ENCODE measurements around the gene VPS13D. TPM values are rescaled to one million over a fixed set of nuclear protein-coding genes. Genes with fewer than 3 reads are reported as not detected.

Gene VPS13D
- total RNA-seq, 1 donor from 2014 or later, result 28.3 TPM

GRCh38 chr1:12486401-12487005 is 256.7 kb downstream of the VPS13D start:
- Histone ChIP-seq H3K4me3 (no peak overlapping the region), H3K36me3 (peaks cover 0 to 5% of the 10 kb centered on the region in 2 donors), H3K27me3 (no peaks in the 10 kb centered on the region), H3K27ac (peak overlapping the region; percentile 23 to 41), H3K9me3 (no peaks in the 10 kb centered on the region), H3K4me1 (peaks cover 15% of the 10 kb centered on the region in 2 donors)
- DNase-seq (ENCODE audit: low spot score in 2 of 2), result no peak
- intact Hi-C loops (cut with DNase I), result no loop called here
- no peak for TF ChIP-seq CTCF (IDR thresholded peaks at IDR 0.05)

GRCh38 chr1:12487520-12487919 is 257.7 kb downstream of the VPS13D start:
- no peak for TF ChIP-seq CTCF (IDR thresholded peaks at IDR 0.05)
- Histone ChIP-seq H3K4me1 (peaks cover 15% of the 10 kb centered on the region in 2 donors), H3K27me3 (no peaks in the 10 kb centered on the region), H3K9me3 (no peaks in the 10 kb centered on the region), H3K27ac (no peak overlapping the region), H3K36me3 (peaks cover 0 to 12% of the 10 kb centered on the region in 2 donors), H3K4me3 (no peak overlapping the region)
- DNase-seq (ENCODE audit: low spot score in 2 of 2), result no peak
- intact Hi-C loops (cut with DNase I), result no loop called here

DNA sequence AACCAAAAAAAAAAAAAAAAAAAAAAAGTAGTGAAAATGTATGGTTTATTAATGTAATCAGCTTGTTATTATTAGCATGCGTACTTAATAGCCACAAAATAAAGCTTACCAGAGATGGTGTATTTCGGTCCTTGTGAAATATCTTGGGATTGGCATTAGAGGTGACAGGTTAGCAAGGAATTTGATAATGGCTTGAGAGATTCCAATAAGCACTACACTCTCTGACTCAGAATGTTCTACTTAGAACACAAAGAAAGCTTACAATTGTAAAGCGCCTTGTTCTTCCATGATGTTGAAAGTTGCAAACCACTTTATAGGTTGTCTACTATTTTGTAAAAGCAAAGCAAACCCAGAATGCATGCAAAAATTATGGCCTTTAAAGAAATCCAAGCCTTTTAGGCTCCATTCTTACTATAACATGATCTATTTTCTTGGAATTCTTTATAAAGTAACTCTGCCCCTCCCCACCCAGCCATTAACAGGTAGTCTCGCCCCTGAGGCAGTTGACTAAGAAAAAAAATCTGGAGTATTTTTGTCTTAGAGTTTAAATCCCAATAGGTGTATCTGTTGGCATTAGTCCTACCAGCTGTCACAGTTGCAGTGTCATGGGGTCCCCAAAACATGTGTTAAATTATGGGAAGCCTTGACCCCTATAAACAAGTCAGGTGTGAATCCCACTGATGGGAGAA is 259.0 kb downstream of the VPS13D start:
- TF ChIP-seq CTCF (IDR thresholded peaks at IDR 0.05), result no peak
- intact Hi-C loops (cut with DNase I), result no loop called here
- peaks cover 15% of the 10 kb centered on the region in 2 donors for H3K4me1 ChIP-seq

GRCh38 chr1:12490532-12491142 is 260.8 kb downstream of the VPS13D start:
- DNase-seq (ENCODE audit: low spot score in 2 of 2), result peak in 1 of 2 donors; percentile 38
- H3K4me1 ChIP-seq, result peaks cover 9 to 11% of the 10 kb centered on the region in 2 donors
- no peaks in the 10 kb centered on the region for H3K9me3 ChIP-seq
- no peaks in the 10 kb centered on the region for H3K27me3 ChIP-seq
- H3K36me3 ChIP-seq, result peaks cover 0 to 12% of the 10 kb centered on the region in 2 donors
- H3K27ac ChIP-seq, result no peak overlapping the region
- TF ChIP-seq CTCF (IDR thresholded peaks at IDR 0.05), result no peak
- intact Hi-C loops (cut with DNase I), result no loop called here
- no peak overlapping the region for H3K4me3 ChIP-seq

More for the DNA sequence above, 259.0 kb downstream of the VPS13D start:
- peaks cover 0 to 12% of the 10 kb centered on the region in 2 donors for H3K36me3 ChIP-seq
- H3K4me3 ChIP-seq, result no peak overlapping the region
- H3K27me3 ChIP-seq, result no peaks in the 10 kb centered on the region
- H3K27ac ChIP-seq, result no peak overlapping the region
- H3K9me3 ChIP-seq, result no peaks in the 10 kb centered on the region
- no peak for DNase-seq (ENCODE audit: low spot score in 2 of 2)

DNA sequence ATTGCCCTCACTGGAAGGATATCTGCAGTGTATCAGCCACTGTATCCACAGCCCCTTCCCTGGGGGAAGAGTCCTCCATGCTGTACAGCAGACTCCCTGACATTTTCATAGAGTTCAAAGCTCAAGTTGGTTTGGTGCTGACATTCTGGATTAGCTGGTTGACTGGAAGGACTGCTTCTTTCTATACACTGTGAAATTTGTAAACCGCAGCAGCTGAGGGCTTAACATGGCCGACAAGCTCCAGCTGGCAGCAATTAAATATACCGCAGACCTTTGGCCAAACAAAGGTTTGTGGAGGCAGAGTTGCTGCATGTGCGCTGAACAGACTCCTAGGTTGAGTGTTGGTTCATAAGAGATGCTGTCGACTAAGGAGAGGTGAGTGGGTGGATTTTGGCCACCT is 261.8 kb downstream of the VPS13D start:
- no peak for DNase-seq (ENCODE audit: low spot score in 2 of 2)
- no peak for TF ChIP-seq CTCF (IDR thresholded peaks at IDR 0.05)
- Histone ChIP-seq H3K4me1 (peaks cover 0 to 12% of the 10 kb centered on the region in 2 donors), H3K27ac (no peak overlapping the region), H3K36me3 (peaks cover 0 to 12% of the 10 kb centered on the region in 2 donors), H3K9me3 (no peaks in the 10 kb centered on the region), H3K4me3 (no peak overlapping the region), H3K27me3 (no peaks in the 10 kb centered on the region)
- intact Hi-C loops (cut with DNase I), result no loop called here
